GM23338 (cell line): ENCODE results near the gene KRTAP10-6. TPM values are rescaled to one million over a fixed set of nuclear protein-coding genes. Genes with fewer than 3 reads are reported as not detected.
"Not testable (repeated sequence)": the region's sequence is repeated elsewhere in the genome, so short reads cannot be mapped to it uniquely, and the experiment has no call there.

Experiments used
- ATAC-seq: fragments of 200-7000 bp; cut with Tn5 transposase; 3 replicates; pipeline ENCODE4 v1.9.1; 2020
- DNase-seq: peaks from one replicate; pipeline ENCODE4 v3.0.0-alpha.2; 2015; ENCODE audit warnings: low spot score
- H2AFZ ChIP-seq: fragments of 200-600 bp; sonication (generic); 2 replicates; pipeline ENCODE4 v1.8.0; 2016; ENCODE audit warnings: antibody characterized with exemption, mild to moderate bottlenecking, moderate library complexity
- H3F3A ChIP-seq: fragments of 200-600 bp; sonication (generic); replicated peaks from 2 replicates; pipeline ENCODE4 v1.8.0; 2017; ENCODE audit warnings: antibody characterized with exemption, mixed run types, low read depth
- H3K27ac ChIP-seq: fragments of 200-600 bp; sonication (generic); 2 replicates; pipeline ENCODE4 v1.6.1; 2016; ENCODE audit warnings: low read depth
- H3K27me3 ChIP-seq: fragments of 200-600 bp; sonication (generic); 2 replicates; pipeline ENCODE4 v1.8.0; 2016; ENCODE audit warnings: mild to moderate bottlenecking, mixed run types, moderate library complexity; ENCODE audit not compliant: insufficient read depth
- H3K36me3 ChIP-seq: fragments of 200-600 bp; sonication (generic); 2 replicates; pipeline ENCODE4 v1.8.0; 2016; ENCODE audit warnings: mild to moderate bottlenecking; ENCODE audit not compliant: insufficient read depth
- H3K4me1 ChIP-seq: fragments of 200-600 bp; sonication (generic); 2 replicates; pipeline ENCODE4 v1.8.0; 2016; ENCODE audit warnings: mild to moderate bottlenecking, moderate library complexity; ENCODE audit not compliant: insufficient read depth
- H3K4me2 ChIP-seq: fragments of 200-600 bp; sonication (generic); 2 replicates; pipeline ENCODE4 v1.7.1; 2017; ENCODE audit warnings: mixed run types
- H3K4me3 ChIP-seq: fragments of 200-600 bp; sonication (generic); 2 replicates; pipeline ENCODE4 v1.6.1; 2016; ENCODE audit warnings: mixed run types
- H3K79me2 ChIP-seq: fragments of 200-600 bp; sonication (generic); replicated peaks from 2 replicates; pipeline ENCODE4 v1.8.0; 2017; ENCODE audit warnings: mild to moderate bottlenecking; ENCODE audit not compliant: insufficient read depth
- H3K9me2 ChIP-seq: fragments of 200-600 bp; sonication (generic); 2 replicates; pipeline ENCODE4 v1.8.0; 2017; ENCODE audit not compliant: insufficient read depth
- H4K20me1 ChIP-seq: fragments of 200-600 bp; sonication (generic); replicated peaks from 2 replicates; pipeline ENCODE4 v1.8.0; 2017; ENCODE audit warnings: mild to moderate bottlenecking; ENCODE audit not compliant: insufficient read depth
- H3K27ac Mint-ChIP-seq: 2 replicates; pipeline ENCODE4 v1.8.0; 2020; ENCODE audit warnings: inconsistent platforms, mild to moderate bottlenecking, moderate library complexity, mixed read lengths
- H3K27me3 Mint-ChIP-seq: 3 replicates; pipeline ENCODE4 v1.8.0; 2022; ENCODE audit warnings: low read depth, mild to moderate bottlenecking, moderate library complexity, mixed read lengths, inconsistent platforms; ENCODE audit not compliant: insufficient read depth, poor library complexity
- H3K36me3 Mint-ChIP-seq: 3 replicates; pipeline ENCODE4 v1.8.0; 2021; ENCODE audit warnings: low read depth, mild to moderate bottlenecking, inconsistent platforms, moderate library complexity, mixed read lengths
- H3K4me1 Mint-ChIP-seq: 3 replicates; pipeline ENCODE4 v1.8.0; 2020; ENCODE audit warnings: mild to moderate bottlenecking, inconsistent platforms, mixed read lengths
- H3K4me3 Mint-ChIP-seq: 3 replicates; pipeline ENCODE4 v1.8.0; 2021; ENCODE audit warnings: moderate library complexity, mild to moderate bottlenecking, inconsistent platforms, mixed read lengths
- H3K9me3 Mint-ChIP-seq: 3 replicates; pipeline ENCODE4 v1.8.0; 2020; ENCODE audit warnings: moderate library complexity, mild to moderate bottlenecking, inconsistent platforms, mixed read lengths
- CTCF ChIP-seq, 2 experiments: fragments of 200-600 bp in 1 of 2; sonication (generic) in 1 of 2; conservative IDR thresholded peaks; 2 replicates each; pipeline versions ENCODE4 v1.5.1 to v1.6.1; 2016 to 2017; ENCODE audit warnings: antibody characterized with exemption in 2 of 2, low read depth in 2 of 2, mild to moderate bottlenecking in 2 of 2, moderate library complexity in 1 of 2
- ETS1 ChIP-seq: IDR thresholded peaks from 2 replicates; pipeline ENCODE4 v1.6.1; 2016; ENCODE audit warnings: antibody characterized with exemption
- EZH2 ChIP-seq: fragments of 200-600 bp; sonication (generic); IDR thresholded peaks from one replicate; pipeline ENCODE4 v1.8.0; 2017; ENCODE audit warnings: antibody characterized with exemption, mild to moderate bottlenecking, low read depth; ENCODE audit not compliant: unreplicated experiment
- NANOG ChIP-seq: IDR thresholded peaks from 2 replicates; pipeline ENCODE4 v1.6.1; 2016; ENCODE audit warnings: antibody characterized with exemption, borderline replicate concordance
- REST ChIP-seq: IDR thresholded peaks from one replicate; pipeline ENCODE4 v1.6.1; 2018; ENCODE audit warnings: antibody characterized with exemption; ENCODE audit not compliant: unreplicated experiment
- polyA plus RNA-seq: library from polyadenylated mRNA; unstranded; fragments of >200 nt; fragmentation: Nextera tagmentation; extraction: Ambion mirVana; gene quantifications from 2 replicates; pipeline ENCODE4 v1.2.1, GENCODE V29; 2016
- total RNA-seq: library from RNA; depleted of rRNA; stranded (reverse); fragments of >200 nt; shearing (Covaris generic); gene quantifications from 2 replicates; pipeline ENCODE4 v1.2.3, GENCODE V29; 2014

Gene KRTAP10-6
- total and polyA plus RNA-seq, 2 experiments from 2014 or later = not detected

GRCh38 chr21:44574457-44575306, 17.6 kb downstream of the KRTAP10-6 start:
- H3K27ac Mint-ChIP-seq = no peak overlapping the region
- peak; percentile 47 for DNase-seq
- H2AFZ ChIP-seq = no peak overlapping the region
- H3K36me3 Mint-ChIP-seq = peaks cover 7% of the 10 kb centered on the region
- no peaks in the 10 kb centered on the region for H3K79me2 ChIP-seq
- ATAC-seq = peak; percentile 74
- H3K9me3 Mint-ChIP-seq = peaks cover 42% of the 10 kb centered on the region
- H4K20me1 ChIP-seq = no peaks in the 10 kb centered on the region
- no peaks in the 10 kb centered on the region for H3K4me1 ChIP-seq
- no peaks in the 10 kb centered on the region for H3K9me2 ChIP-seq
- H3K4me2 ChIP-seq = no peak overlapping the region
- no peaks in the 10 kb centered on the region for H3F3A ChIP-seq
- H3K27me3 ChIP-seq = no peaks in the 10 kb centered on the region
- H3K27ac ChIP-seq = no peak overlapping the region
- H3K4me1 Mint-ChIP-seq = peaks cover 5% of the 10 kb centered on the region
- H3K4me3 ChIP-seq = no peak overlapping the region
- peaks cover 10% of the 10 kb centered on the region for H3K27me3 Mint-ChIP-seq
- TF ChIP-seq REST = no peak
- no peak for TF ChIP-seq NANOG
- TF ChIP-seq CTCF (conservative IDR thresholded peaks at IDR 0.05; ENCODE audit: low read depth in 2 of 2) = no peak
- no peak for TF ChIP-seq ETS1
- TF ChIP-seq EZH2 = no peak
- no peaks in the 10 kb centered on the region for H3K36me3 ChIP-seq
- H3K4me3 Mint-ChIP-seq = no peak overlapping the region

- H3K27ac Mint-ChIP-seq, H3K4me3 ChIP-seq, H3F3A ChIP-seq, H3K4me1 ChIP-seq, H4K20me1 ChIP-seq, H3K4me2 ChIP-seq, H3K9me2 ChIP-seq, H3K4me1 Mint-ChIP-seq, H3K36me3 ChIP-seq, H3K79me2 ChIP-seq, DNase-seq, H3K36me3 Mint-ChIP-seq, H3K27me3 ChIP-seq, ATAC-seq, H3K27ac ChIP-seq, H3K4me3 Mint-ChIP-seq: not testable (repeated sequence)
- Mint-ChIP-seq H3K9me3 (peaks cover 45% of the 10 kb centered on the region), H3K27me3 (peaks cover 12% of the 10 kb centered on the region)
- H2AFZ ChIP-seq = 0 out of 2 replicates have a peak within 1 kb of the TSS, but pooled peaks have one; percentile 38
Observed at GRCh38 chr21:44573630-44574456, 18.5 kb downstream of the KRTAP10-6 start, which contains the start of gene KRTAP10-4. TSS of gene KRTAP10-4 (plus strand) at chr21:44573729. CDS start at chr21:44573759, 30 bp downstream.
